Measurements from ENCODE around the gene CNTNAP2. TPM values are rescaled to one million over a fixed set of nuclear protein-coding genes. Genes with fewer than 3 reads are reported as not detected.

The CNTNAP2 gene
- total and polyA plus RNA-seq, 2 experiments from 2014 or later = not detected

DNA sequence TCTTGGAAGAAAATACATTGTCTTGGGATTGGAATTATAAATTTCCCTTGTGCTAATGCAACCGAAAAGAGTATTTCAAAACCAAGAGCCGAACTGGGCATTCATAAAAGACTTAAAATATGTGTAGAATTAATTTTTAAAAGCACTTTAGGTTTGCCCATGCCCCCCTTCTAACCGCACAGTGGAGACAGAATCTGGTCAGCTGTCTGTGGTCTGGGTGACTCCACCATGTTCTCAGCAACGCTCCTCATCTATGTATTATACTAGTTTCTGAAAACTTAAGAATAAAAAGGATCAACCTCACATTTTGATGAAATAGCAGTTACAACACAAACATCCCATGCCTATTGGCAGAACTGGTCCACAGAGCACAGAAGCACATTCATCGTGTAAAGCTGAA lies 2281.4 kb downstream of the CNTNAP2 start:
- no peaks in the 10 kb centered on the region for H3K27me3 ChIP-seq (replicated peaks; ENCODE audit: insufficient read depth)
- no peaks in the 10 kb centered on the region for H3F3A ChIP-seq (ENCODE audit: insufficient read depth)
- no peaks in the 10 kb centered on the region for H3K4me1 ChIP-seq (ENCODE audit: insufficient read depth)
- H3K4me3 ChIP-seq = no peak overlapping the region
- H3K9ac ChIP-seq = no peak overlapping the region
- no peaks in the 10 kb centered on the region for H4K20me1 ChIP-seq (ENCODE audit: insufficient read depth)
- H3K9me2 ChIP-seq (ENCODE audit: insufficient read depth) = no peaks in the 10 kb centered on the region
- no peak overlapping the region for H3K27ac ChIP-seq
- DNase-seq = no peak
- H3K36me3 ChIP-seq (ENCODE audit: low read depth) = no peaks in the 10 kb centered on the region
- 21 to 25% methylated on average over 5 of the region's 5 CpGs for WGBS, 2 experiments (ENCODE audit: low coverage in 1 of 2, low lambda C conversion rate in 2 of 2, missing lambda C conversion rate in 2 of 2)
- in situ Hi-C loops (cut with MboI) = no loop called here
- no peaks in the 10 kb centered on the region for H3K9me3 ChIP-seq (ENCODE audit: low read depth)
- H3K4me2 ChIP-seq (ENCODE audit: unreplicated experiment) = no peak overlapping the region
- H3K79me2 ChIP-seq (ENCODE audit: insufficient read depth) = no peaks in the 10 kb centered on the region
- H2AFZ ChIP-seq = no peak overlapping the region
- no peak for TF ChIP-seq EZH2 (IDR thresholded peaks at IDR 0.05; ENCODE audit: insufficient read depth, poor library complexity, severe bottlenecking)
- no peak for TF ChIP-seq EZH2phosphoT487 (IDR thresholded peaks at IDR 0.05; ENCODE audit: insufficient read depth, low read depth)

DNA sequence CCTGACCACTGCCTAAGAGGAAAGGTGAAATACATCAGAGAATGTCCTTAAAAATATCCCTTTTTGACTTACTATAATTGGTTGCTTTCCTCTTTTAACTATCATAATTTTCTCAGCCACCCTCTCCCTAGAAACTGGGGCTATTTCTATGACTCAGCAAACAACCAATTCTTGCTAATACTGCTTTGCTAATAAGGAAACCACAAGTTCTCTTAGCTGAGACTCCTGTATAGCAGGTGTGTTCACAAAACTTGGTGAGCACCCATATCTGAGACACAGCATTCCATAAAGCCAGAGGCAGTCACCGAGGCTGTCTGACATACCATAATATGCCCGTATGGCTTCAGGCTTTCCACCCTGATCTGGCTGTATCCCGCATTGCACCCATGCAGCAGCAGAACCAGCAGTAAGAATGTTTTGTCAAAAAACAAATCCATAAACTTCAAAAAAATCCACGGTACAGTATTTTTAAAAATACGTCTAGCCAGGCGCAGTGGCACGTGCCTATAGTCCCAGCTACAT lies 2282.3 kb downstream of the CNTNAP2 start:
- DNase-seq = no peak
- no peak for TF ChIP-seq EZH2 (IDR thresholded peaks at IDR 0.05; ENCODE audit: insufficient read depth, poor library complexity, severe bottlenecking)
- TF ChIP-seq EZH2phosphoT487 (IDR thresholded peaks at IDR 0.05; ENCODE audit: insufficient read depth, low read depth) = no peak
- 28 to 36% methylated on average over 7 of the region's 7 CpGs for WGBS, 2 experiments (ENCODE audit: low coverage in 1 of 2, low lambda C conversion rate in 2 of 2, missing lambda C conversion rate in 2 of 2)
- Histone ChIP-seq H3K9ac (no peak overlapping the region), H3K9me2 (ENCODE audit: insufficient read depth) (no peaks in the 10 kb centered on the region), H3K27ac (no peak overlapping the region), H2AFZ (no peak overlapping the region), H3F3A (ENCODE audit: insufficient read depth) (no peaks in the 10 kb centered on the region), H3K36me3 (ENCODE audit: low read depth) (no peaks in the 10 kb centered on the region), H3K27me3 (replicated peaks; ENCODE audit: insufficient read depth) (no peaks in the 10 kb centered on the region), H3K79me2 (ENCODE audit: insufficient read depth) (no peaks in the 10 kb centered on the region), H3K4me2 (ENCODE audit: unreplicated experiment) (no peak overlapping the region), H3K9me3 (ENCODE audit: low read depth) (no peaks in the 10 kb centered on the region), H3K4me3 (no peak overlapping the region), H3K4me1 (ENCODE audit: insufficient read depth) (no peaks in the 10 kb centered on the region), H4K20me1 (ENCODE audit: insufficient read depth) (no peaks in the 10 kb centered on the region)
- in situ Hi-C loops (cut with MboI) = no loop called here

DNA sequence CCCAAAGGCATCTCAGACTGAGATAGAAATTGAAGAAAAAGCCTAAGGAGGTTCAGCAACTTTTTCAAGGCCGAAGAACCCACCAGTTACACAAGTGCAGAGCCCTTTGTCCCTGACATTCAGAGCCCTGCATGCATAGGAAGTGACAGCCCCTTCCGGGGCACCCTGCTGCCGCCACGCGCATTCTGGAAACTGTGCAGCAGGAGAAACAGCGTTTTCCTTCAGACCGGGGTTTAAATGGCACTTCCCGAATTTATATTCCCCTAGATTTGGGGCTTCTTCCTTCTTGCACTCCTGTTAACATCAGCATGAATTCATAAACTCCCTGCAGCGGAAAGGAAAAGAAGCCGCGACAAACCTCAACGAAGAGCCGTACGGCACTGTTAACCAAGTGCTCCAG lies 2283.5 kb downstream of the CNTNAP2 start:
- H3K79me2 ChIP-seq (ENCODE audit: insufficient read depth) = no peaks in the 10 kb centered on the region
- no peaks in the 10 kb centered on the region for H4K20me1 ChIP-seq (ENCODE audit: insufficient read depth)
- H3K4me1 ChIP-seq (ENCODE audit: insufficient read depth) = no peaks in the 10 kb centered on the region
- no peak overlapping the region for H3K27ac ChIP-seq
- H3K9ac ChIP-seq = no peak overlapping the region
- no peaks in the 10 kb centered on the region for H3K27me3 ChIP-seq (replicated peaks; ENCODE audit: insufficient read depth)
- H3K4me3 ChIP-seq = no peak overlapping the region
- TF ChIP-seq EZH2phosphoT487 (IDR thresholded peaks at IDR 0.05; ENCODE audit: insufficient read depth, low read depth) (no peak), EZH2 (IDR thresholded peaks at IDR 0.05; ENCODE audit: insufficient read depth, poor library complexity, severe bottlenecking) (no peak)
- H3K4me2 ChIP-seq (ENCODE audit: unreplicated experiment) = no peak overlapping the region
- no peaks in the 10 kb centered on the region for H3F3A ChIP-seq (ENCODE audit: insufficient read depth)
- no peaks in the 10 kb centered on the region for H3K36me3 ChIP-seq (ENCODE audit: low read depth)
- no peak overlapping the region for H2AFZ ChIP-seq
- 66% methylated on average over 14 of the region's 14 CpGs for WGBS, 2 experiments (ENCODE audit: low coverage in 1 of 2, low lambda C conversion rate in 2 of 2, missing lambda C conversion rate in 2 of 2)
- in situ Hi-C loops (cut with MboI) = no loop called here
- H3K9me2 ChIP-seq (ENCODE audit: insufficient read depth) = no peaks in the 10 kb centered on the region
- DNase-seq = no peak
- no peaks in the 10 kb centered on the region for H3K9me3 ChIP-seq (ENCODE audit: low read depth)

DNA sequence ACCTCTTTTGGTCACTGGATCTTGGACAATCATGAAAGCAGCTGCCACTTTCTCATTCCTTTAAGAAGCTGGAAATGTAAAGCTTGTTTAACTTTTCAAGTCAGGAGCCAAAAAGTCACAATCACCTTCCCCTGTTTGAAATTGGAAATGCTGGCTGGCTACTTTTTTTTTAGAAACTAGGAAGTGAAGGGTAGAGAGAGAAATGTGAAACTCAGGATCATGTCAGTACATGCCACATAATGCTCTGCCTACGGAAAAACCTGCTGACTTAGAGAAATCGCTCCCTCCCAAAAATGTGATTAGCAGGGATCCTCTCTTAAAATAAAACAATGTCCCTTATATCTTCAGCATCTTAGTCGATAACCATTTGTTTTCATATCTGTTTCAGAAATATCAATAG lies 2285.6 kb downstream of the CNTNAP2 start:
- Histone ChIP-seq H3K9me3 (ENCODE audit: low read depth) (no peaks in the 10 kb centered on the region), H3K36me3 (ENCODE audit: low read depth) (no peaks in the 10 kb centered on the region), H3K4me1 (ENCODE audit: insufficient read depth) (no peaks in the 10 kb centered on the region), H3K79me2 (ENCODE audit: insufficient read depth) (no peaks in the 10 kb centered on the region), H4K20me1 (ENCODE audit: insufficient read depth) (no peaks in the 10 kb centered on the region), H3F3A (ENCODE audit: insufficient read depth) (no peaks in the 10 kb centered on the region), H2AFZ (no peak overlapping the region), H3K27me3 (replicated peaks; ENCODE audit: insufficient read depth) (no peaks in the 10 kb centered on the region), H3K9ac (no peak overlapping the region), H3K4me2 (ENCODE audit: unreplicated experiment) (no peak overlapping the region), H3K4me3 (no peak overlapping the region), H3K27ac (no peak overlapping the region), H3K9me2 (ENCODE audit: insufficient read depth) (no peaks in the 10 kb centered on the region)
- in situ Hi-C loops (cut with MboI) = no loop called here
- 23 to 28% methylated on average over 3 of the region's 3 CpGs for WGBS, 2 experiments (ENCODE audit: low coverage in 1 of 2, low lambda C conversion rate in 2 of 2, missing lambda C conversion rate in 2 of 2)
- TF ChIP-seq EZH2 (IDR thresholded peaks at IDR 0.05; ENCODE audit: insufficient read depth, poor library complexity, severe bottlenecking) (no peak), EZH2phosphoT487 (IDR thresholded peaks at IDR 0.05; ENCODE audit: insufficient read depth, low read depth) (no peak)
- DNase-seq = no peak

Measured in GM23248 (cell line).